SH-SY5Y (cell line): Measurements from ENCODE around the gene FBXL13.

Experiments
- GATA2 ChIP-seq: IDR thresholded peaks from 2 replicates; pipeline ENCODE4 v1.6.1; 2011; ENCODE audit warnings: mild to moderate bottlenecking, low read depth, low read length
- GATA3 ChIP-seq: IDR thresholded peaks from 2 replicates; pipeline ENCODE4 v1.6.1; 2011; ENCODE audit warnings: low read depth, mild to moderate bottlenecking, low read length, moderate library complexity

FBXL13 gene

GRCh38 chr7:102836977-102837376, 237.6 kb downstream of the FBXL13 start:
- TF ChIP-seq GATA2, result no peak
- no peak for TF ChIP-seq GATA3

- TF ChIP-seq GATA3, result no peak
- no peak for TF ChIP-seq GATA2
These were observed 238.2 kb downstream of the FBXL13 start for GRCh38 chr7:102836191-102836919.

- no peak for TF ChIP-seq GATA2
- no peak for TF ChIP-seq GATA3
These were observed 239.6 kb downstream of the FBXL13 start for GRCh38 chr7:102834999-102835398.

- TF ChIP-seq GATA3 (no peak), GATA2 (no peak)
These were observed 240.1 kb downstream of the FBXL13 start for GRCh38 chr7:102834466-102834865.

GRCh38 chr7:102833343-102833742, 241.3 kb downstream of the FBXL13 start:
- no peak for TF ChIP-seq GATA3

- TF ChIP-seq GATA2 (no peak), GATA3 (no peak)
These were observed 241.9 kb downstream of the FBXL13 start for GRCh38 chr7:102832674-102833073.

GRCh38 chr7:102830197-102830596, 244.4 kb downstream of the FBXL13 start:
- TF ChIP-seq GATA2 (no peak), GATA3 (no peak)

GRCh38 chr7:102829075-102829474, 245.5 kb downstream of the FBXL13 start:
- no peak for TF ChIP-seq GATA2
- no peak for TF ChIP-seq GATA3

GRCh38 chr7:102828286-102828685, 246.3 kb downstream of the FBXL13 start:
- TF ChIP-seq GATA3 (no peak), GATA2 (no peak)

GRCh38 chr7:102823390-102824119, 251.0 kb downstream of the FBXL13 start:
- TF ChIP-seq GATA3 (no peak), GATA2 (no peak)

GRCh38 chr7:102821994-102822747, 252.4 kb downstream of the FBXL13 start:
- TF ChIP-seq GATA2, result no peak
- TF ChIP-seq GATA3, result no peak

GRCh38 chr7:102819151-102819550, 255.4 kb downstream of the FBXL13 start:
- TF ChIP-seq GATA3 (no peak), GATA2 (no peak)

- no peak for TF ChIP-seq GATA3
These were observed 256.7 kb downstream of the FBXL13 start for GRCh38 chr7:102817616-102818573.
